Activated CD4-positive, alpha-beta memory T cell treated with anti-CD3 and anti-CD28 coated beads for 36 hours (primary cell): ENCODE data around the gene ARPC1B. TPM values are rescaled to one million over a fixed set of nuclear protein-coding genes. Genes with fewer than 3 reads are reported as not detected.
A peak's percentile ranks its signal among the peaks of the same experiment; 100 is the strongest.
"Not testable (repeated sequence)": the region's sequence is repeated elsewhere in the genome, so short reads cannot be mapped to it uniquely, and the experiment has no call there.

Source experiments
- CTCF ChIA-PET: fragments of 350-600 bp; sonication (Branson Sonifier 250); formaldehyde crosslinking; loops from one replicate; lab custom pipeline; 2021; ENCODE audit warnings: antibody characterized with exemption, inconsistent platforms; lab: Charles Lee
- POLR2A ChIA-PET: fragments of 350-600 bp; sonication (Branson Sonifier 250); formaldehyde crosslinking; loops from one replicate; lab custom pipeline; 2021; ENCODE audit warnings: antibody characterized with exemption; lab: Charles Lee
- DNase-seq: peaks from one replicate; pipeline ENCODE4 v3.0.0-alpha.2; 2020
- H3K27ac Mint-ChIP-seq: one replicate; pipeline ENCODE4 v1.8.0; 2021; ENCODE audit warnings: mixed read lengths
- H3K27me3 Mint-ChIP-seq: one replicate; pipeline ENCODE4 v1.8.0; 2021; ENCODE audit warnings: mixed read lengths
- H3K36me3 Mint-ChIP-seq: one replicate; pipeline ENCODE4 v1.8.0; 2021; ENCODE audit warnings: mixed read lengths
- H3K4me1 Mint-ChIP-seq: one replicate; pipeline ENCODE4 v1.8.0; 2021; ENCODE audit warnings: low read depth, mixed read lengths
- H3K4me3 Mint-ChIP-seq: one replicate; pipeline ENCODE4 v1.8.0; 2021; ENCODE audit warnings: mild to moderate bottlenecking, mixed read lengths
- H3K9me3 Mint-ChIP-seq: one replicate; pipeline ENCODE4 v1.8.0; 2021; ENCODE audit warnings: mixed read lengths
- intact Hi-C: fragments of 100-400 bp; cut with micrococcal nuclease; formaldehyde crosslinking; loops from one replicate; pipeline ENCODE4 v1.15.1; 2023
- total RNA-seq, 2 experiments: library from RNA; stranded (reverse); gene quantifications; one replicate each; pipeline ENCODE4 v1.2.3, GENCODE V29; 2021

ARPC1B gene
- total RNA-seq, 2 experiments from 2014 or later = 432 to 435 TPM

DNA sequence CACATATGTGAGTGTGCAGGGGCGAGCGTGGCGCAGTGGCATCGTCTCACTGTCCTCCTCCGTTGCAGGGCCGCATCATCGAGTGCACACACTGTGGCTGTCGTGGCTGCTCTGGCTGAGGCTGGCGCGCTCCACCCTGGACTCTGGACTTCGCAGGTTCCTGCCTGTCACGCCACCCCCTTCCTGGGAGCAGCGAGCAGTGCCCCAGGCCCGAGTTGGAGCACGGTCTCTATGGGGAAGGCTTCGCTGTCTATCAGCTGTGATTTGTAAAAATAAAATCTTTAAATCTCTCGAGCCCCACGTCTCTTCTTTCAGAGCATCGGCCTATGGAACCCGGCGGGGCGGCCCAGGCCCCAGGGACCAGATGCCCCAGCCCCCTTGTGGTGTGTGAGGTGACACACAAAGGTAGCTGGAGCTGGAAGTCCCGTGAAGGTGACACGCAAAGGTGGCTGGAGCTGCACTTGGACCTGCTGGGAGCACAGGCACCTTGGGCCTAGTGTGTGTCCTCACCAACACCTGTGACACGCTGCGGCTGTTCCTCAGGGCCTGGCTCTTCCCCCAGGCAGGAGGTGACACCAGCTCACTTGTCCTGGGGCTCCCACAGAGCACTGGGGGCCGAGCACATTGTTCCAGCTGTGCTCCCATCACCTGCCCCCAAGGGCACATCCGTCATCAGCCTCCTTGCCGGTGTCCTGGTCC is 44.9 kb downstream of the ARPC1B start:
- H3K27me3 Mint-ChIP-seq = no peaks in the 10 kb centered on the region
- peaks cover 33% of the 10 kb centered on the region for H3K36me3 Mint-ChIP-seq
- H3K4me1 Mint-ChIP-seq = peaks cover 8% of the 10 kb centered on the region
- intact Hi-C loops = no loop called here
- DNase-seq = no peak
- ChIA-PET CTCF (interaction anchor here (0.8 kb wide), 1 partner anchor 44 kb away, joined by 3 read pairs; no protein-coding TSS in a partner anchor), POLR2A (interaction anchor here (2.1 kb wide), 1 partner anchor 12 kb away, joined by 7 read pairs; the partner anchor contains the start of genes BUD31 and PDAP1)
- no peak overlapping the region for H3K4me3 Mint-ChIP-seq
- H3K9me3 Mint-ChIP-seq = no peaks in the 10 kb centered on the region
- H3K27ac Mint-ChIP-seq = no peak overlapping the region

DNA sequence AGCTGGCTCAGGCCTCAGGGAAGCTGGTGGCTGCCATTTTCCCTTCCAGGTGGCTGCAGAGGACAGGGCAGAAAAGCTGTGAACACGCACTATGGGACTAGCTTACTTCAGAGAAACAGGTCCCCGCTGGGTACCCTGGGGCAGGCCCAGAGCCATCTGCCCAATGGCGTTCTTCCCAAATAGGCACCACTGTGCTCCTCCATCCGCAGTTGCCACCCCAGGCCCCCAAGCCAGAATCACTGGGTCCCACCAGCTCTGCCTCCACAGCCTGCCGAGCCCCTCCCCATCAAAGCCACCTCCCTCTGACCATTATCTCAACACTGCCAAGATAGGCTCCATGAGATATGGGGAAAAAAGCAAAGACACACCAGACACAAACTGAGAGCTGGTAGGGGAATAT is 45.7 kb downstream of the ARPC1B start:
- H3K4me1 Mint-ChIP-seq = peaks cover 6% of the 10 kb centered on the region
- intact Hi-C loops = no loop called here
- ChIA-PET CTCF (interaction anchor here (0.8 kb wide), 1 partner anchor 44 kb away, joined by 3 read pairs; no protein-coding TSS in a partner anchor), POLR2A (interaction anchor here (0.6 to 2.1 kb wide), 3 partner anchors 12 to 77 kb away, joined by 3 to 7 read pairs (median 3); partner anchors contain the start of genes BUD31 and PDAP1)
- H3K9me3 Mint-ChIP-seq = no peaks in the 10 kb centered on the region
- H3K4me3 Mint-ChIP-seq = no peak overlapping the region
- H3K36me3 Mint-ChIP-seq = peaks cover 27% of the 10 kb centered on the region
- no peaks in the 10 kb centered on the region for H3K27me3 Mint-ChIP-seq
- no peak for DNase-seq
- no peak overlapping the region for H3K27ac Mint-ChIP-seq

DNA sequence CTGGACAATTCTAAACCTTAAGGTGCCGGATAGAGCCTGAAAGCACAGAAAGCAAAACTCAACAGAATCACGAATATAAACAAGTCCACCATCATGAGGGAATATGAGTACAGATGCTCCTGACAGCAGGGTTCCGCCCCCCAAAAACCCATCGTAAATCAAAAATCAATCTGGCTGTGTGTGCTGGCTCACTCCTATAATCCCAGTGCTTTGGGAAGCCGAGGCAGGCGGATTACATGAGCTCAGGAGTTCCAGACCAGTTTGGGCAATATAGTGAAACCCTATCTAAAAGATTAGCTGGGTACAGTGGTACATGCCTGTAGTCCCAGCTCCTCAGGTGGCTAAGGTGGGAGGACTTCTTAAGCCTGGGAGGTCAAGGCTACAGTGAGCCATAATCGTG is 46.5 kb downstream of the ARPC1B start:
- no peaks in the 10 kb centered on the region for H3K9me3 Mint-ChIP-seq
- H3K4me3 Mint-ChIP-seq = no peak overlapping the region
- peaks cover 3% of the 10 kb centered on the region for H3K4me1 Mint-ChIP-seq
- H3K36me3 Mint-ChIP-seq = peaks cover 28% of the 10 kb centered on the region
- intact Hi-C loops = no loop called here
- H3K27me3 Mint-ChIP-seq = no peaks in the 10 kb centered on the region
- no peak overlapping the region for H3K27ac Mint-ChIP-seq
- CTCF ChIA-PET = no interaction called here
- POLR2A ChIA-PET = interaction anchor here (2.1 kb wide), 1 partner anchor 13 kb away, joined by 7 read pairs; the partner anchor contains the start of genes BUD31 and PDAP1
- no peak for DNase-seq

DNA sequence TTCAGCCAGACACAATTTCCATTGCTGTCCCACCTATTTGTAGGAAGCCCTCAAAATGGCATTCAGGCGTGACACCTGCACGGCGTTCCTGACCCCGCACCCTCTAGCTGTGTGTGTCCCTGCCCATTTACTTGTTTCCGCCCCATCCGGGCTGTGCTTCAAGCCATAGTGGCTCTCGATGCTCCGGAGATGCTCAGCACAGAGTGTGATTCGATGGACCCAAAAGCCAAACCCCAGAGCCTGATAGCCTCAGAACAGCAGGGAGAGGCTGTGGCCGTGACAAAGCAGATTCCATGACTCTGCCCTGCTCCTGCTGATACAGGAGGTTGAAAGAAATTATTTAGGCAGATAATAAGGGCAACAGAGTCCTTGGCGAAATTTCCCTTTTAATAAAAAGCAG is 47.7 kb downstream of the ARPC1B start:
- H3K27me3 Mint-ChIP-seq = no peaks in the 10 kb centered on the region
- no peaks in the 10 kb centered on the region for H3K4me1 Mint-ChIP-seq
- no peaks in the 10 kb centered on the region for H3K9me3 Mint-ChIP-seq
- H3K27ac Mint-ChIP-seq = no peak overlapping the region
- ChIA-PET CTCF (no interaction called here), POLR2A (interaction anchor here (0.6 to 1.0 kb wide), 3 partner anchors 11 to 136 kb away, joined by 3 to 7 read pairs (median 3); no protein-coding TSS in a partner anchor)
- no peak overlapping the region for H3K4me3 Mint-ChIP-seq
- peaks cover 21% of the 10 kb centered on the region for H3K36me3 Mint-ChIP-seq
- intact Hi-C loops = no loop called here
- DNase-seq = no peak

DNA sequence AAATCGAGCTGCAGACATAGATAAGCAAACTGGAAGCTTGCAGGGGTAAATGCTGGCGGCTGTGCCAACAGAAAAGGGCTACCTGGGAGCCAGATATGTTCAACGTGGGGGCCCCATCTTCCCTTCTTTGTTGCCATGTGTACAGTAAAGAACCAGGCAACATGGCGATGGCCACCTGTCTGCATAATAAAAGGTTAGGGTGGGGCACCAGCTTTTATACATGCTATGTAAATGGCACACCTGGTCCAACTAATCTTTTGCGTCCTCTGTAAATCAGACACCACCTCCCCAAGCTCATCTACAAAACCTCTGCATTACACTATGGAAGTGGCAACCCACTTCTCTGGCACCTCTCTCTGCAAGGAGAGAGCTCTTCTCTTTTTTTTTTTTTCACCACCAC is 48.1 kb downstream of the ARPC1B start:
- DNase-seq = no peak
- H3K4me1 Mint-ChIP-seq = no peaks in the 10 kb centered on the region
- H3K4me3 Mint-ChIP-seq = no peak overlapping the region
- H3K9me3 Mint-ChIP-seq = no peaks in the 10 kb centered on the region
- peaks cover 16% of the 10 kb centered on the region for H3K36me3 Mint-ChIP-seq
- ChIA-PET POLR2A (interaction anchor here (0.6 to 1.9 kb wide), 4 partner anchors 11 to 135 kb away, joined by 3 to 7 read pairs (median 5); no protein-coding TSS in a partner anchor), CTCF (no interaction called here)
- no peak overlapping the region for H3K27ac Mint-ChIP-seq
- intact Hi-C loops = no loop called here
- H3K27me3 Mint-ChIP-seq = no peaks in the 10 kb centered on the region

DNA sequence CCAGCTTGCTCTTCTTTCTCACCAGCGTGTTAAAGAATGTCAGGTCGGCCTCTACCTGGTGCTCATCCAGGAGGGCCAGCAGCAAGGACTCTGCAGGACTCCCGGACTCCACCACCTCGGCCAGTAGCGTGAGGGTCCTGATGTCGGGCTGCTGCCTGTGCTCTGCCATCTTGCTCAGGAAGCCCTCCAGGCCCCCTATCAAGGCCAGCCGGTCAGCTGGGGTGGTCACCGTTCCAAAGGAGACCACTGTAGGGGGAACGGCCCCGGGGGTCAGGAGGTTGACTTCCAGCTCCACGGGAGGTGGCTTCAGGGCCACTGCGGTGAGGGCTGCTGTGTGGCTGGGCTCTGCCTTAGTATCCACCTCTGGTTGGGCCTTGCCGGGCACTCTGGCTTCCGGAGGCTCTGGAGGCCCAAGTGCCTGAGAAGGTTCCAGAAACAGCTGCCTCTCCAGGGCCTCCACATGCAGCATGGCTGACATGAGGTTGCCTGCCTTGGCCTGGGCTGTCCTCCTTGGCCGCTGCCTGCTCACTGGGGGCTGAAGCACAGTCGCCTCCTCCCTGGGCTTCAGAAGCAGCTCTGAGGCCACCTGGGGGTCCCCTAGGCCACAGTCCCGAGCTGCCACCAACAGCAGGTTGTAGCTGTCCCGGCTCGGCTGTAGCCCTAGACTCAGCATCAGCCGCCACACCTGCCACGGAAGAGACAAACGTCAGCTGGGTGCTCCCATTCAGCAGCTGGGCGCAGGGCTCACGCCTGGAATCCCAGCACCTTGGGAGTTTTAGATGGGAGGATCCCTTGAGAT is 50.6 kb downstream of the ARPC1B start:
- ChIA-PET CTCF (interaction anchor here (0.9 kb wide), 1 partner anchor 11 kb away, joined by 3 read pairs; no protein-coding TSS in a partner anchor), POLR2A (no interaction called here)
- H3K4me1 Mint-ChIP-seq = no peaks in the 10 kb centered on the region

DNA sequence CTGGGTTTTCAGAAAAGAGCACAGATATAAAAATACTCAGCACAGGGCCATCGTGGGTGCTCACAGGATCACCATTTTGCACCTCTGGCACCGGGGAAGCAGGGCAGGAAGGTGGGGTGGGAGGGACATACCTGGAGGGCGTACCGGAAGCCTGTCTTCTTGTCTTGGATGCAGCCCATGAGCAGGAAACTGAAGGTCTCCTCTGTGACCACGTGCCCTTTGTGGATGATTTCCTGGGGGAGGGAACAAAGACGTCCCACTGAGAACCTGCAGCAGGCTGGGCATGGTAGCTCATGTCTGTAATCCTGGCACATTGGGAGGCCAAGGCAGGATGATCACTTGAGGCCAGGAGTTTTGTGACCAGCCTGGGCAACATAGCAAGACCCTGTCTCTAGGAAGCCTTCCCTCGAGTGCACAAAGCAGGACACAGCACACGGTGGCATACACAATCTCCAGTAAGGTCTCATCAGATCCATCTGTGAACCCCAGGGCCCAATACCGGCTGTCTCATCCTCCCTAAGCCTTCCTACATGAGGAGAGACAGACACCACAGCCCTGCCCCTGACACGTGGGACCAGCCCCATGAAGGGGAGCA is 54.5 kb downstream of the ARPC1B start:
- no peaks in the 10 kb centered on the region for H3K4me1 Mint-ChIP-seq
- no peak for DNase-seq
- intact Hi-C loops = no loop called here
- peaks cover 13% of the 10 kb centered on the region for H3K36me3 Mint-ChIP-seq
- POLR2A ChIA-PET = no interaction called here
- no peaks in the 10 kb centered on the region for H3K9me3 Mint-ChIP-seq
- CTCF ChIA-PET = no interaction called here
- no peaks in the 10 kb centered on the region for H3K27me3 Mint-ChIP-seq
- no peak overlapping the region for H3K4me3 Mint-ChIP-seq
- H3K27ac Mint-ChIP-seq = no peak overlapping the region

More for the DNA sequence above, 50.6 kb downstream of the ARPC1B start:
- intact Hi-C loops = no loop called here
- Mint-ChIP-seq H3K27ac (no peak overlapping the region), H3K4me3 (no peak overlapping the region), H3K9me3 (no peaks in the 10 kb centered on the region), H3K27me3 (no peaks in the 10 kb centered on the region), H3K36me3 (peaks cover 9% of the 10 kb centered on the region)
- no peak for DNase-seq

DNA sequence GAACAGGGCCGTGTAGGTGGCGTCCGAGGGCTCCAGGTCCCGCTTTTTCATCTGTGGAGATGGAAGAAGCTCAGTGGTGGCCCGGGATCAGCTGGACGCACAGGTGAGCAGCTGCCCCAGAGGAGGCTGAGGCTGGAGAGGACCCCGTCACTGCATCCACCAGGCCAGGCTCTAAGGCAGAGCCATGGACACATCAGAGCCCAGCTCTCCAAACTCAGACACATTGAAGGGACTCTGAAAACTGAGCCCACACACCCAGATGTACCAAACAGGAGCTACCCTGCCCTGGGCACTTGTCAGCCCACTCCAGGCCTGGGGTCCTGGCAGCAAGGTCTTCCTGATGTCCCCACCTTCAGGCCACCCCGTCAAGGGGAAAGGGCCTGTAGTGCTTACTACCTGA is 55.2 kb downstream of the ARPC1B start:
- H3K27me3 Mint-ChIP-seq = no peaks in the 10 kb centered on the region
- CTCF ChIA-PET = interaction anchor here (0.6 kb wide), 1 partner anchor 8 kb away, joined by 4 read pairs; no protein-coding TSS in a partner anchor
- no peaks in the 10 kb centered on the region for H3K9me3 Mint-ChIP-seq
- no peaks in the 10 kb centered on the region for H3K4me1 Mint-ChIP-seq
- H3K4me3 Mint-ChIP-seq = no peak overlapping the region
- no peak for DNase-seq
- intact Hi-C loops = no loop called here
- H3K36me3 Mint-ChIP-seq = peaks cover 13% of the 10 kb centered on the region
- POLR2A ChIA-PET = no interaction called here
- no peak overlapping the region for H3K27ac Mint-ChIP-seq

DNA sequence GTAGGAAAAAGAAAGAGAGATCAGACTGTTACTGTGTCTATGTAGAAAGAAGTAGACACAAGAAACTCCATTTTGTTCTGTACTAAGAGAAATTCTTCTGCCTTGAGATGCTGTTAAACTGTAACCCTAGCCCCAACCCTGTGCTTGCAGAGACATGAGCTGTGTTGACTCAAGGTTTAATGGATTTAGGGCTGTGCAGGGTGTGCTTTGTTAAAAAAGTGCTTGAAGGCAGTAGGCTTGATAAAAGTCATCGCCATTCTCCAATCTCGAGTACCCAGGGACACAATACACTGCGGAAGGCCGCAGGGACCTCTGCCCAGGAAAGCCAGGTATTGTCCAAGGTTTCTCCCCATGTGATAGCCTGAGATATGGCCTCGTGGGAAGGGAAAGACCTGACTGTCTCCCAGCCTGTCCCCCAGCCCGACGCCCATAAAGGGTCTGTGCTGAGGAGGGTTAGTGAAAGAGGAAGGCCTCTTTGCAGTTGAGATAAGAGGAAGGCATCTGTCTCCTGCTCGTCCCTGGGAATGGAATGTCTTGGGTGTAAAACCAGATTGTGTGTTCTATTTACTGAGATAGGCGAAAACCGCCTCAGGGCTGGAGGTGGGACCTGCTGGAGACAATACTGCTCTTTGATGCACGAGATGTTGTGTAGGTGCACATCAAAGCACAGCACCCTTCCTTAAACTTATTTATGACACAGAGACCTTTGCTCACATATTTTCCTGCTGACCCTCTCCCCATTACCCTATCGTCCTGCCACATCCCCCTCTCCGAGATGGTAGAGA is 57.4 kb downstream of the ARPC1B start:
- intact Hi-C loops, POLR2A ChIA-PET, DNase-seq, H3K4me1 Mint-ChIP-seq, CTCF ChIA-PET, H3K27ac Mint-ChIP-seq, H3K9me3 Mint-ChIP-seq, H3K27me3 Mint-ChIP-seq, H3K4me3 Mint-ChIP-seq: not testable (repeated sequence)
- peaks cover 14% of the 10 kb centered on the region for H3K36me3 Mint-ChIP-seq

DNA sequence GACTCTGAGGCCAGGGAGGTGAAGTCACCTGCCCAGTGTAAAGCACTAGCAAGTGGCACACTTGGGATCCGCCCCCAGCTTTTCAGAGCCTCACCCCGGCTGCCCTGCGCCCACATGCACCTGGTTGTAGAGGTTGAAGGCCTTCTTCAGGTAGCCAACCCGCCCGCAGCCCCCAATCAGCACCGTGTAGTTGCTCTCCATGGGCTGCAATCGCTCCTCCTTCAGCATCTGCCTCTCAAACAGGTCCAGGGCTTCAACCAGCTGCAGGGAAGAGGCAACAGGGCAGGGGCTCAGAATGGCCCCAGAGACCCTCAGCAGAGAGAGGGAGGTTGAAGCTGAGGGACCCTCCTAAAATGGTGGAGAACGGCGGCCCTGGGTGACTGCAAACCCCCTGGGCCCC is 58.6 kb downstream of the ARPC1B start:
- Mint-ChIP-seq H3K27ac (no peak overlapping the region), H3K4me3 (no peak overlapping the region), H3K9me3 (no peaks in the 10 kb centered on the region), H3K4me1 (peaks cover 10% of the 10 kb centered on the region), H3K27me3 (no peaks in the 10 kb centered on the region), H3K36me3 (peaks cover 12% of the 10 kb centered on the region)
- CTCF ChIA-PET = no interaction called here
- POLR2A ChIA-PET = no interaction called here
- DNase-seq = no peak
- intact Hi-C loops = no loop called here

DNA sequence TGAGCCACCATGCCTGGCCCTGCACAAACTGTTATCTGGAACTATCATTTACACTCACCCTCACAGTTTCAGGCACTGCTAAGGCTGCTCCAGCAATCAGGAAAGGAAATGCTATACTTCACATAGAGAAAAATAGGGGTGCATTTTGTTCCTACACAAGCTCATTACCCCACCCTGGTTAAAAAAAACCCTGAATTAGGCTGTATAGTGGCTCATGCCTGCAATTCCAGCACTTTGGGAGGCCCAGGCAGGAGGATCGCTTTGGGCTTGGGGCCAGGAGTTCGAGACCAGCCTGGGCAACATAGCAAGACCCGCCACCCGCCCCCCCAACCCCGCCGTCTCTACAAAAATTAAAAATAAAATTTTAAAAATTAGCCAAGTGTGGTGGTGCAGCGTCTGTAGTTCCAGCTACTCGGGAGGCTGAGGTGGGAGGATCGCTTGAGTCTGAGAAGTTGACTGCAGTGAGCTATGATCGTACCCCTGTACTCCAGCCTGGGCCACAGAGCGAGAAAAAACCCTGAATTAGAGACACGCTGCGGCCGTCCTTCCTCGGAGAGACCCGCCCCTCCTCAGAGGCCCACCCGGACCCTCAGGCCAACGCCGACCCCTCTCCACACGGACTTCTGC is 63.5 kb downstream of the ARPC1B start:
- ChIA-PET POLR2A (interaction anchor here (0.5 to 2.0 kb wide), 5 partner anchors 14 to 120 kb away, joined by 3 to 7 read pairs (median 4); partner anchors contain the start of genes BUD31, PDAP1 and ZNF655), CTCF (interaction anchor here (0.6 to 1.0 kb wide), 3 partner anchors 8 to 611 kb away, joined by 3 to 4 read pairs (median 4); no protein-coding TSS in a partner anchor)
- H3K27ac Mint-ChIP-seq = peak overlapping the region; percentile 95
- DNase-seq = no peak
- intact Hi-C loops = loop anchor here (1.0 to 2.0 kb wide), 4 partner anchors 30 to 67 kb away; partner anchors contain the start of genes BUD31, PDAP1, ZKSCAN5 and ZNF789
- peak overlapping the region; percentile 99 for H3K4me3 Mint-ChIP-seq
- H3K36me3 Mint-ChIP-seq = peaks cover 20% of the 10 kb centered on the region
- no peaks in the 10 kb centered on the region for H3K9me3 Mint-ChIP-seq
- peaks cover 32% of the 10 kb centered on the region for H3K4me1 Mint-ChIP-seq
- H3K27me3 Mint-ChIP-seq = no peaks in the 10 kb centered on the region
